HG03469 (cell line): Measurements from ENCODE around the gene MLXIP.
"Not testable (repeated sequence)": the region's sequence is repeated elsewhere in the genome, so short reads cannot be mapped to it uniquely, and the experiment has no call there.

Source experiments
- ATAC-seq: cut with Tn5 transposase; IDR thresholded peaks from one replicate; pipeline ENCODE4 v1.9.1; 2021; ENCODE audit warnings: mild to moderate bottlenecking, moderate library complexity, moderate number of reproducible peaks; ENCODE audit not compliant: unreplicated experiment

Gene MLXIP, protein sequence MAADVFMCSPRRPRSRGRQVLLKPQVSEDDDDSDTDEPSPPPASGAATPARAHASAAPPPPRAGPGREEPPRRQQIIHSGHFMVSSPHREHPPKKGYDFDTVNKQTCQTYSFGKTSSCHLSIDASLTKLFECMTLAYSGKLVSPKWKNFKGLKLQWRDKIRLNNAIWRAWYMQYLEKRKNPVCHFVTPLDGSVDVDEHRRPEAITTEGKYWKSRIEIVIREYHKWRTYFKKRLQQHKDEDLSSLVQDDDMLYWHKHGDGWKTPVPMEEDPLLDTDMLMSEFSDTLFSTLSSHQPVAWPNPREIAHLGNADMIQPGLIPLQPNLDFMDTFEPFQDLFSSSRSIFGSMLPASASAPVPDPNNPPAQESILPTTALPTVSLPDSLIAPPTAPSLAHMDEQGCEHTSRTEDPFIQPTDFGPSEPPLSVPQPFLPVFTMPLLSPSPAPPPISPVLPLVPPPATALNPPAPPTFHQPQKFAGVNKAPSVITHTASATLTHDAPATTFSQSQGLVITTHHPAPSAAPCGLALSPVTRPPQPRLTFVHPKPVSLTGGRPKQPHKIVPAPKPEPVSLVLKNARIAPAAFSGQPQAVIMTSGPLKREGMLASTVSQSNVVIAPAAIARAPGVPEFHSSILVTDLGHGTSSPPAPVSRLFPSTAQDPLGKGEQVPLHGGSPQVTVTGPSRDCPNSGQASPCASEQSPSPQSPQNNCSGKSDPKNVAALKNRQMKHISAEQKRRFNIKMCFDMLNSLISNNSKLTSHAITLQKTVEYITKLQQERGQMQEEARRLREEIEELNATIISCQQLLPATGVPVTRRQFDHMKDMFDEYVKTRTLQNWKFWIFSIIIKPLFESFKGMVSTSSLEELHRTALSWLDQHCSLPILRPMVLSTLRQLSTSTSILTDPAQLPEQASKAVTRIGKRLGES

DNA sequence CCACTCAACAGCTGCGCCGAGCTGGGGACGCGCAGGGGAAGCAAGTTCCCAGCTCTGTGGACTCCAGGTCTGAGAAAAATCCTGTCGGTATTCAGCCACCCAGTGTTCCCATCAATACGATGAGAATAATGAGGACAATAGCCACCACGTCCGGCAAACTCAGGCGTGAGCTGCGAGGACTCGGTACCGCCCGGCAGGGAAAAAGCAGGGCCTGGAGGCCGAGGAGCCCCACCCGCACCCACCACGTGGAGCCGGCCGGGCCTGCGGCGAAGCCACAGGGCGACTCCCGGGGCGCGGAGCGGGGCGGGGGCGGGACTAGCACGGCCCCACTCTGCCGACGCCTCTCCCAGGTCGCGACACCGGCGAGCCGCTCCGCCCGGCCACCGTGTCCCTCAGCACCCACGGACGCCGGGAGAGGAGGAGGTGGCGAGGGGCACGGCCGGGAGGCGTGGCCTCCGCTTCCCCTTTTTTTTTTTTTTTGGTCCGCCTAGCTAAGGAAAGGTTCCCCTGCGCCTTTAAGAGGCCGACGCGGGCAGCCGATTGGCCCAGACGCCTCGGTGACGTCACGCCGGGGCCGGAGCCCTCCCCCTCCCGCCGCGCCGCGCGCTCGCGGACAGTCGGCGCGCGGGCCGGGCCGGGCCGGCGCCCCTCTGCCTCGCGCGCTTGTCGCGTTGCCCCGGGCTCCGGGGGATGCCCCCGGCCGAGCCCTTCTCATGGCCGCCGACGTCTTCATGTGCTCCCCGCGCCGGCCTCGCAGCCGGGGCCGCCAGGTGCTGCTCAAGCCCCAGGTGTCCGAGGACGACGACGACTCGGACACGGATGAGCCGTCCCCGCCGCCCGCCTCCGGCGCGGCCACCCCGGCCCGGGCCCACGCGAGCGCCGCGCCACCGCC lies at the start of gene MLXIP:
Gene MLXIP (plus strand): TSS at position 616 of the 892 bp plus-strand sequence. CDS start 98 bp downstream, at position 714.
- ATAC-seq, result peak; percentile 61

DNA sequence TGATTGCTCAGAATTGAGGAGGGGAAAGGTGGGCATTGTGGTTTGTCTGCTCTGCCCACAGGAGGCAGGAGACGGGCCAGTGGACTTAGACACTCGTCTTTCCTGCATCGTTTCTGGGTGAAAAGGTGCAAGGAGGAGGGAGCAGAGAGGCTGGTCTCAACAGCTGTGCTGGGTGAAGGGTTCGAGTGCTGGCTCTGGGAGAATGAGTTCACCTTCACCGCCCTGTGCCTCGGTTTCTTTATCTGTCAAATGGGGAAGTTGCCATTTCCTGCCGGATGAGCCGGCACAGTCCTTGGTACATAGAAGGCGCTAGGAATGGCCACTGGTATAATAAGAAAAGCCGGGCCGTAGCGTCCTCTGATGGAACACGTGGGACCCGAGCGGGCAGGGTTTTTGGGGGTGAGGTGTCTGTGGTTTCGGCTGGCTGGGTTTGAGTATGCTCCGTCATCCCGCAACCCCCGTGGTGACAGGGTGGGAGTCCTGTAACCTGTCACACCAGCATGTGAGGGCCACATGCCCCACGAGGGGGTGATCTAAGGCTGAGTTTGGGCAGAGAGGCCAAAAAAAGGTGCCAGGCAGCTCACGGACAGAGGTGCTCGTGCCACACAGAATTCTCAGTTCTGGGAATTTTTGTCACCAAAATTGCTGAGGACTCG lies 49.5 kb upstream of the MLXIP start:
- ATAC-seq, result no peak

DNA sequence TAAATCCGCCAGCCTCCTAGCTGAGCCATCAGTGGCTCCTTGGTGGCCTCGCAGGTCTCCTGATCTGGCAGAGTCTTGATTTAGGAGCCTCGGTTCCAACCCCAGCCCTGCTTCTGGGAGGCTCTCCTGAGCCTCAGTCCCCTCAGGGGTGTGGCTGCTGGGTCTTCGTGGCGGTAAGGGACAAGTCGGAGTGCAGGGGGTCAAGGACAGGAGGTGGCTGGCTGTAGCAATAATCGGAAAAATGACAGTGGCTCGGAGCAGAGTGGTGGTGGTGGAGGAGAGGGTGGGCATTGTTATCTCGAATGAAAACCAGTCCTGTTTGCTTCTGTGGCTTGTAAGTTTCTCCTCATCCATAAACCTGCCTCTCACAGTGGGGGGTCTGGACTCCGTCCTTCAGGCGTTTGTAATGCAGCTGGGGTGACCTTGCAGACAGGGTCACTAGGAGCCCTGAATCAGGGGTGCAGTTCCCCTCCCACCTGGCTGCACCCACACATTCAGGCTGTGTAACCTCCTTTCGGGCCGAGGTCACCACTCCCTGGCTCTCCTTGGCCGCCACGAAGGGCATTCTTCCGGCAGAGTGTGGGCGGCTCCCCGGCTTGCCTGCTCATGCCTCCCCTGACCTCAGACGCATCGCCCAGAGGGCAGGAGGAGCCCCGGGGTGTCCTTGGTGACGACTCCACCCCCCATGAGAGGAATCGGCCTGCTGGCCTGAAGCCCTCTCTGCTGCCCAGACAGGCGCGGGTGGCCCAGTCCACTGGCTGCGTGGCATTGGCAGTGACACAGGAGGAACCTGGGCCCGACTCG lies 48.7 kb upstream of the MLXIP start:
- ATAC-seq, result no peak

DNA sequence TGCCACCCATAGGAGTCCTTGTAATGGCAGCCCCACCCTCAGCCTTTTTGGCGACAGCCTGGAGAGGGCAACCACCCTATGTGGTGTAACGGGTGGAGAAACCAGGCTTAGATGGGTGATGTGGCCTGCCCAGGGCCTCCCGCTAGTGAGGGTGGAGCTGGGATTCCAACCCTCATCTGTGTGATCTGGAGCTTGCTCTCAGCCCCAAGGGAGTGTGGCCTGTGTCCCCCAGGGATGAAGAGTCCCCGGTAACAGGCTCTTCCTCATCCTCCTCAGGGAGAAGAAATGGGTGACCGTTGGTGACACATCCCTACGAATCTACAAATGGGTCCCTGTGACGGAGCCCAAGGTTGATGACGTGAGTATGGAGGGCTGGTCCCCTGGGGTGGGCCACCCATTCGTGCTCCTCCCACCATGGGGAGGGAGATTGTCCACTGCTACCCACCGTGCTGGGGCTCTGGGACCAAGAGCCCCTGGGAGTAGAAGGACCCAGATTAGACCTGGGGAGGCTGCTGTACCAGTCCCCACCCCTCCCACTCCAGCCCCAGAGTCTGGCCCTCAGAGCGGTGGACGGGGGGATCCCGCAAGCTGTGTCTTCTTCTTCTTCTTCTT lies 48.0 kb upstream of the MLXIP start:
- no peak for ATAC-seq

DNA sequence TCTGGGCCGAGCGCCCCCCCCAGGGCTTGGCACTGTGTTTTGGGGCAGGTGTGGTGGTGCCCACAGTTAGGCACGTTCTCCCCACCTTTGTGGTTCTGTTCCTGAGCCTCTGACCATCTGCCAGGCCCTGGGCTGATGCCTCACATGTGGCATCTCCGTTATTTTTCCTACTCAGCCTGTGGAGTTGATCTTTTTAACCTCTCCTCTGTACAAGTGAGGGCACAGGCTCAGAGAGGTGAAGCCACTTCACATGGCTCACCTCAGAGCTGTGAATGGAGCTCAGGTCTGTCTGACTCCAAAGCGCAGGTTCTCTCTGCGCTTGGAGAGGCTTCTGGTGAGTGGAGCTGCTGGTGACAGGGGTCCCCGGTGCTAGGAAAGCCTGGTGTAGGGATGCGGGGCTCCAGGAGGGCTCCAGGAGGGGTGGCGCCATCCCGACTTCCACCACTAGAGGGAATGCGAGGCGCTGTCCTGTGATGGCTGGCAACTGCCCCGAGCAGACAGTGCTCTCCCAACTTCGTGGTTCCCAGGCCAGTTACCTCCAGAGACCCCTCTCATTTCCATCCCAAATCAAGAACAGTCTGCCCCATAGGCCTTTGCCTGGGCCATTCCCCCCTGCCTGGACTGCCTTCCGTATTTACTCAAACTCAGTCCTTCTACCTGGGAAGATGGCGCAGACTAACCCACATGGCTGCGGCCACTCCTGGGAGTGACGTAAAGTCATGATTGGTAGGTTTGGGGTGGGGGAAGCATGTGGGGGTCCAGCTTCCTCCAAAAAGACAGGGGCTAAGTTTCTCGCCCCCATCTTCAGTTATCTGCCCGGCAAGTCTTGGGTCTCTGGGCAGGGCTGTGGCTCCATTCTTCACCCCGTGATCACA lies 47.0 kb upstream of the MLXIP start:
- ATAC-seq, result no peak

DNA sequence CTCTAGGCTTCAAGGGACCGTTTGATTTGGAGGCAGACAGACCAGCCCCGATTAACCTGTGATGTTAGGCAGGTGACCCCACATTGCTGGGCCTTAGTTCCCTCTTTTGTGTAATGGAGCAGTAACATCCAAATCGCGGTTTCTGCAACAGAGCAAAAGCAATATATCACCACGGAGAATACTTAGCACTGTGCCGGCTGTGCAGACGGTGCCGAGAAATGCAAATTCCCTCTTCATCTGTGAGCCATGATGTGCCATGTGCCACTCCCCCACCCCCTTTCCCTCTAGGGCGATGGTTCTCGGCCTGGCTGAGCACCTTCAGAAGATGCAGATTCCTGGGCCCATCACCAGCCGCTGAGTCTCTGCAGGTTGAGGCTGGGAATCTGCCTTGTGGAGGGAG lies 46.0 kb upstream of the MLXIP start:
- ATAC-seq, result no peak

DNA sequence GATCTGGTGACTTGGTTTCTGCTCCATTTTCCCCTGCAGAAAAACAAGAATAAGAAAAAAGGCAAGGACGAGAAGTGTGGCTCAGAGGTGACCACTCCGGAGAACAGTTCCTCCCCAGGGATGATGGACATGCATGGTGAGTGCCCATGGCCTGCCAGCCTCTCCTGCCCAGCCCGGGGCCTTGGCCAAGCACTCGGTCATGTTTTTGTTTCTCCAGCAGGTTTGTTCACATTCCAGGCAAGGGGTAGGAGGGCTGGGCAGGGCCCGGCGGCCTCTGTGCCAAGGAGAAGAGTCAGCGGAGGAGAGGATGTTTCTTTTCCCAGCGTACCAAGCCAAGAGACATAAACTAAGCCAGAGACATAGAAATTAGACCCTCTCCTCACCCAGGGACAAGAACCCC lies 43.3 kb upstream of the MLXIP start:
- ATAC-seq, result no peak

DNA sequence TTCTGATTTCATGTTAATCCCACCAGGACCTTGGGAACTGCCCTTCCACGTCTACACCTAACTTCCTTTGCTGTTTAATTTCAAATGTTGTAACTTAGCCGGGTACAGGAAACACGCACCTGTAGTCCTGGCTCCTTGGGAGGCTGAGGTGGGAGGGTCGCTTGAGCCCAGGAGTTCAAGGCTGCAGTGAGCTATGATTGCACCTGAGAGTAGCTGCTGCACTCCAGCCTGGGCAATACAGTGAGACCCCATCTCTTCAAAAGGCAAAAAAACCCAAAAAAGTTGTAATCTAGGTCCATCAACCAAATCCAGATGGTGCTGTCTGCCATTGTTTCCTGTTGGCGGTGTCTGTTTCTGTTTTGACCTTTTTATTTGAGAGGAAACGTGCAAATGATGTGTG lies 42.4 kb upstream of the MLXIP start:
- no peak for ATAC-seq

DNA sequence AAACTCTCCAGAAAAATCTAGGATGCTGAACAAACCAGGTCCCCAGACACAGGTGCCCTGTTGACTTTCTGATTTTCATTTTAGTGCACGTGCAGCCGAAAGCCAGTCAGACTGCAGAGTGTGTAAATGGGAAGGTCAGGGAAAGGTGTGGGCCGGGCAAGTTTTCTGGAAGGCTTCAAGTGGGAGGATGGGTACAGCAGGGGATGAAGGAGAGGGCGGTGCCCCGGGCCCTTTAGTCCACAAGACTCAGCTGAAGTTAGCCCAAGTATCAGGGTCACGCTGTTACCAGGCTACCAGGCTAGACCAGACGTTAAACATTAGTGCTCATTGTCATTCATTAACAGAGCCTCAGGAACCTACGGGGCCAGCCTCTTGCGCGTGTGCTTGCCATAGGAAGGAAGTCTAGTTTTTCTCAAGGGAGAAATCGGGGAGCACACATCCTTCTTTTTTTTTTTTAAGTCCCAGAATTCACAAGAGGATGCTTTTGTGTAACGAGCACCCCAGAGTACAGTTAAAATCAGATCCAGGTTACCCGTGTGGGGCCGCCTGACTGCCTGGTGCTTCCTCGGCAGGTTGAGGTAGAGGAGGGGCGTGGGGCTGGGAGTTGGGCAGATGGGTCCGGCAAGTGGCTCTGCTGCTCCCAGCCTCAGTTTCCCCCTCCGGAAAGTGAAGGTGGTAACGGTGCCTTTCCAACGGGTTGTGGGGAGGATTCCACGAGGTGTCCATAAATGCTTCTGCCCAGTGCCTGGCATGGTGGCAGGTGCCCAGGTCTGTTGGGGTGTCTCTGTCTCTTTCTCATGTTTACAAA lies 37.8 kb upstream of the MLXIP start:
- ATAC-seq, result no peak

DNA sequence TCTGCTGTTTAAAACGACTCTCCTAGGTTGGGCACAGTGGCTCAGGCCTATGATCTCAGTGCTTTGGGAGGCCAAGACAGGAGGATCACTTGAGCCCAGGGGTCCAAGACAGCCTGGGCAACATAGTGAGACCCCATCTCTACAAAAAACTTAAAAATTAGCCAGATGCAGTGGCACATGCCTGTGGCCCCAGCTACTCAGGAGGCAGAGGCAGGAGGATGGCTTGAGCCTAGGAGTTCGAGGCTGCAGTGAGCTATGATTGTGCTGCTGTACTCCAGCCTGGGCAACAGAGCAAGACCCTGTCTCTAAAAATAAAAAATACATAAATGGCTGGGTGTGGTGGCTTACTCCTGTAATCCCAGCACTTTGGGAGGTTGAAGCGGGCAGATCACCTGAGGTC lies 37.1 kb upstream of the MLXIP start:
- not testable (repeated sequence) for ATAC-seq

DNA sequence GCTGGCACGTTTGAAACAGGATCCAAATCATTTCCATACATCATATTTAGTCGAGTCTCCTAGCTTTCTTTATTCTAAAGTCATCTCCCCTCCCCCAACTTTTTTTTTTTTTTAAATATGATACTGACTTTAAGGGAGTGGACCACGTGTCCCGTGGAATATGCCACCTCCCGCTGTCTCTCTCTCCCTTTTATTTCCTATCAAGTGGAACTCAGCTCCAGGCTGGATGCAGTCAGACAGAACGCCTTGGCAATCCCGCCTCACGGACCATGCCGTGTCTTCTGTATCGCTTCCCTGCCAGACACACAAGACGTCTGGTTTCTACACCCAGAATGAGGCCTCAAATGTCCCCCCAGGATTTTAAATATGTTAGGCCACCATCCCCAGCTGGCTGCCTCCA lies 35.6 kb upstream of the MLXIP start:
- no peak for ATAC-seq

DNA sequence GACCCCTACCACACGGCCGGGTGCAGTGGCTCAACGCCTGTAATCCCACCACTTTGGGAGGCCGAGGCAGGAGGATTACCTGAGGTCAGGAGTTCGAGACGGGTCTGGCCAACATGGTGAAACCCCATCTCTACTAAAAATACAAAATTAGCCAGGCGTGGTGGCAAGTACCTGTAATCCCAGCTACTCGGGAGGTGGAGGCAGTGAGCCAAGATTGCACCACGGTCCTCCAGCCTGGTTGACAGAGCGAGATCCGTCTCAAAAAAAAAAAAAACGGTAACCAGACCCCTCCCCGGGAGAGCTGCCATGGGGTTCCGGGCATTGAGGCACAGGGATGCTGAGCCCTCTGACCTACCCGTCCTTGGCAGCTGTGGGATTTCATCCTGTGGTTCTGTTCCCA lies 35.1 kb upstream of the MLXIP start:
- ATAC-seq, result no peak

DNA sequence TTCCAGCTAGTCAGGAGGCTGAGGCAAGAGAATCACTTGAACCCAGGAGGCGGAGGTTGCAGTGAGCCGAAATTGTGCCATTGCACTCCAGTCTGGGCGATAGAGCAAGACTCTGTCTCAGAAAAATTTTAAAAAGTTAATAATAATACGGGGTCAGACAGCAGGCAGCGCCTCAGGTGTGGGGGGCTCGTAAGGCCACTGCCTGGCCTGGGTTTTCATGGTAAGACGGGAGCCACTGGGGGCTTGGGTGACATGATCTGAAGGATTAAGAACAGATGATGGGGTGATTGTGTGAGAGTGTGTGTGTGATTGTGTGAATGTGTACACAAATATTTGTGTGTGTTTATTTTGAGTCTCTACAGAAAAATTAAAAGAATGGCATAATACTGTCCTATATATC lies 33.3 kb upstream of the MLXIP start:
- no peak for ATAC-seq

DNA sequence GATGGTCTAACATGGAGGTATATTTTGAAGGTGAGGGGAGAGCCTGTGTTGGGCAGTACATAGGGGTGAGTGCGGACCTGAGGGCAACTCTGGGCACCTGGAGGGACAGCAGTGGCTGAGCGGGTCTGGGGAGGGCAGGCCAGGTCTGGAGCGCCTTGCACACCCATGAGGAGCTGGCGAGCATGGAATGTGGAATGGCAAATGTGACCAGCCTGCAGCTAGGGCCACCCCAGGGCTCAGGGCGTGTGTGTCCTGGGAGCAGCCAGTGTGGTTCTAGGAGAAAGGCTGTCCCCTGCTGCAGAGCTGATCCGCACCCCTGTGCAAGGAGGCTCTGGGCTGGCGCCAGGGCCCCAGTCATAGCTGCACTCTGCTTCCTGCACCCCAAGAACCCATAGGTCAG lies 32.4 kb upstream of the MLXIP start:
- no peak for ATAC-seq

DNA sequence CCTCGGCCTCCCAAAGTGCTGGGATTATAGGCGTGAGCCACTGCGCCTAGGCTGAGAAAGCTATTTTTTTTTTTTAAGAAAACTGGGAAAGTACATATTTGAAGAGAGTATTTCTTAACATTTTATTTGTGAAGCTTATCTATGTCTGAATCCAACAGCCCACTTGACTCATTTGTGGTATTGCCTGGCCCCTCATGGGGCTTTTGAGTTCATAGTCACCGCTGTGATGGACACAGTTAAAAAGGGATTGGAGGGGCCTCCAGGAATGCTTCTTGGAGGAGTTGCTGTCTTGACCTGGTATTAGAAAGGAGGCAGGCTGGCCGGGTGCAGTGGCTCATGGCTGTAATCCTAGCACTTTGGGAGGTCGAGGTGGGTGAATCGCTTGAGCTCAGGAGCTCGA lies 30.4 kb upstream of the MLXIP start:
- no peak for ATAC-seq

DNA sequence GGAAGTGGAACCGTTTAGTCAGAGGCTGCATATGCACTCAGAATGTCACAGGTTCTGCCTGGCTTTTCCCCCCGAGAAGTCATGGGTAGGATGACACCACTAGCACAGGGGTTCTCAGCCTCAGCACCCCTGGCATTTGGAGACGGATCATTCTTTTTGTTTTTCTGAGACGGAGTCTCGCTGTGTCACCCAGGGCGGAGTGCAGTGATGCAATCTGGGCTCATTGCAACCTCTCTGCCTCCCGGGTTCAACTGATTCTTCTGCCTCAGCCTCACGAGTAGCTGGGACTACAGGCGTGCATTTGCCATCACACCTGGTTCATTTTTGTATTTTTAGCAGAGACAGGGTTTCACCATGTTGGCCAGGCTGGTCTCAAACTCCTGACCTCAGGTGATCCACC lies 28.7 kb upstream of the MLXIP start:
- ATAC-seq, result no peak

DNA sequence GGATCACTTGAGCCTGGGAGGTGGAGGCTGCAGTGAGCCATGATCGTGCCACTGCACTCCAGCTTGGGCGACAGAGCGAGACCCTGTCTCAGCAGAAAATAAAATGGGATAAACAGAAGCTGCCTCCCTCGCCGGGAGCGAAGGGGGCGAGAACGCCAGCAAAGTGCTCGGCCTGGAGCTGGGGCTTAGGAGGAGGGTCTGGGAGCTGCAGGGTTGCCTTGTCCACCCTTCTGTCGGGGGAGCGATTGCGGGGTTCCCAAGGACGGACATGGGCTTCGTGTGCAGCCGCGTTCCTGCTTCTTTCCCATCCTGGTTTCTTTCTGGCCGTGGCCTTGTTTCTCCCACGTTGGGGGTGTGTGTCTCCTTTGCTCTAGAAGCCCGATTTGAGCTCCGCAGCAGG lies 27.9 kb upstream of the MLXIP start:
- ATAC-seq, result no peak
